ENCODE results near the gene ATG13. TPM values are rescaled to one million over a fixed set of nuclear protein-coding genes. Genes with fewer than 3 reads are reported as not detected.
A peak's percentile ranks its signal among the peaks of the same experiment; 100 is the strongest.
"Not testable (repeated sequence)": the region's sequence is repeated elsewhere in the genome, so short reads cannot be mapped to it uniquely, and the experiment has no call there.

The ATG13 gene
- total and polyA plus RNA-seq, 4 donors = 36.3 to 49.9 (median 41.2) TPM

GRCh38 chr11:46667043-46667481 lies 49.7 kb downstream of the ATG13 start (continued):
- TF ChIP-seq, protein P1, sequence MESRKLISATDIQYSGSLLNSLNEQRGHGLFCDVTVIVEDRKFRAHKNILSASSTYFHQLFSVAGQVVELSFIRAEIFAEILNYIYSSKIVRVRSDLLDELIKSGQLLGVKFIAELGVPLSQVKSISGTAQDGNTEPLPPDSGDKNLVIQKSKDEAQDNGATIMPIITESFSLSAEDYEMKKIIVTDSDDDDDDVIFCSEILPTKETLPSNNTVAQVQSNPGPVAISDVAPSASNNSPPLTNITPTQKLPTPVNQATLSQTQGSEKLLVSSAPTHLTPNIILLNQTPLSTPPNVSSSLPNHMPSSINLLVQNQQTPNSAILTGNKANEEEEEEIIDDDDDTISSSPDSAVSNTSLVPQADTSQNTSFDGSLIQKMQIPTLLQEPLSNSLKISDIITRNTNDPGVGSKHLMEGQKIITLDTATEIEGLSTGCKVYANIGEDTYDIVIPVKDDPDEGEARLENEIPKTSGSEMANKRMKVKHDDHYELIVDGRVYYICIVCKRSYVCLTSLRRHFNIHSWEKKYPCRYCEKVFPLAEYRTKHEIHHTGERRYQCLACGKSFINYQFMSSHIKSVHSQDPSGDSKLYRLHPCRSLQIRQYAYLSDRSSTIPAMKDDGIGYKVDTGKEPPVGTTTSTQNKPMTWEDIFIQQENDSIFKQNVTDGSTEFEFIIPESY (IDR thresholded peaks at IDR 0.05) = no peak
- TF ChIP-seq NR2F2 (IDR thresholded peaks at IDR 0.05) (no peak), FOXA2 (IDR thresholded peaks at IDR 0.05) (no peak), SP1 (IDR thresholded peaks at IDR 0.05) (no peak)

DNA sequence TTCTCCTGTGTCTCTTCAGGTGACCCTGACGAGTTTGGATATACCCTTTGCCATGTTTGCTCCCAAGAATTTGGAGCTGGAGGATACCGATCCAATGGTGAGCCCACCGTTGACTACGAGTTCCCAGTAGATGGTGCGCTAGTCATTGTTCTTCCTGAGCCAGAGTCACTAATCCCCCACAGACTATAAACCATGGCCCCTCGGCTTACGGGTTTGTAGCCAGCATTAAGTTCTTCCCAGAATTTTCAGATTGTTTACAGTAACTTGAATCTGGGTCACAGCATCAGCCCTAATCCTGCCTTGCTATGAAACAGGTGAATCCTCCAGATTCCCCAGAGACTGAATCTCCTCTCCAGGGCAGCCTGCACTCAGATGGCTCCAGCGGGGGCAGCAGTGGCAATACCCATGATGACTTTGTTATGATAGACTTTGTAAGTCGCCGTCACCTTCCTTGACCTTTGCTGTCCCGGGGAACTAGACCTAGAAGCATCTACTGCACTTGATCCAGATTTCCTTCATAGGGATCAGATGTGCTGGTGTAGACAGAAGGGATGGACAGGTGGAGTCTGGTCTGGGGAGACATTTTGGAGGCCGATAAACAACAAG lies 51.2 kb downstream of the ATG13 start:
- Histone ChIP-seq H3K4me3 (ENCODE audit: low read depth in 1 of 3, low read length in 3 of 3) (no peak overlapping the region), H3K9me3 (ENCODE audit: control insufficient read depth in 4 of 4, low read length in 3 of 4) (no peaks in the 10 kb centered on the region), H3K27me3 (ENCODE audit: control insufficient read depth in 4 of 4, insufficient read depth in 4 of 4, low read length in 3 of 4) (no peaks in the 10 kb centered on the region), H3K27ac (ENCODE audit: low read depth in 1 of 2, low read length in 2 of 2) (no peak overlapping the region), H3K36me3 (ENCODE audit: control insufficient read depth in 4 of 4, insufficient read depth in 3 of 4, low read depth in 1 of 4, low read length in 3 of 4) (peaks cover 22 to 80% (median 66%) of the 10 kb centered on the region in 4 donors), H3K4me1 (ENCODE audit: control insufficient read depth in 4 of 4, insufficient read depth in 4 of 4, low read length in 3 of 4) (peaks cover 0 to 5% (median 1%) of the 10 kb centered on the region in 4 donors), H3K9ac (ENCODE audit: low read depth in 1 of 2, low read length in 2 of 2) (no peak overlapping the region)
- WGBS = 94% methylated on average over 12 of the region's 12 CpGs
- TF ChIP-seq CTCF (IDR thresholded peaks at IDR 0.05; ENCODE audit: low read depth, low read length, missing input control) (no peak), SP1 (IDR thresholded peaks at IDR 0.05) (no peak), FOXA2 (IDR thresholded peaks at IDR 0.05) (no peak), RAD21 (IDR thresholded peaks at IDR 0.05) (no peak), EGR1 (IDR thresholded peaks at IDR 0.05; ENCODE audit: low read depth in 2 of 2) (no peak), YY1 (IDR thresholded peaks at IDR 0.05) (no peak), JUND (IDR thresholded peaks at IDR 0.05) (no peak), MAX (IDR thresholded peaks at IDR 0.05) (no peak), NR2F2 (IDR thresholded peaks at IDR 0.05) (no peak), RXRA (IDR thresholded peaks at IDR 0.05) (no peak), TAF1 (conservative IDR thresholded peaks at IDR 0.05) (no peak), HNF4G (IDR thresholded peaks at IDR 0.05) (no peak)
- TF ChIP-seq, protein P2, sequence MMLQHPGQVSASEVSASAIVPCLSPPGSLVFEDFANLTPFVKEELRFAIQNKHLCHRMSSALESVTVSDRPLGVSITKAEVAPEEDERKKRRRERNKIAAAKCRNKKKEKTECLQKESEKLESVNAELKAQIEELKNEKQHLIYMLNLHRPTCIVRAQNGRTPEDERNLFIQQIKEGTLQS (IDR thresholded peaks at IDR 0.05) = no peak
- DNase-seq (ENCODE audit: low spot score) = no peak

GRCh38 chr11:46669711-46670139 lies 52.4 kb downstream of the ATG13 start:
- Histone ChIP-seq H3K4me1 (ENCODE audit: control insufficient read depth in 4 of 4, insufficient read depth in 4 of 4, low read length in 3 of 4) (peaks cover 4 to 17% (median 7%) of the 10 kb centered on the region in 4 donors), H3K27ac (ENCODE audit: low read depth in 1 of 2, low read length in 2 of 2) (no peak overlapping the region), H3K36me3 (ENCODE audit: control insufficient read depth in 4 of 4, insufficient read depth in 3 of 4, low read depth in 1 of 4, low read length in 3 of 4) (peaks cover 21 to 74% (median 56%) of the 10 kb centered on the region in 4 donors), H3K4me3 (ENCODE audit: low read depth in 1 of 3, low read length in 3 of 3) (no peak overlapping the region), H3K27me3 (ENCODE audit: control insufficient read depth in 4 of 4, insufficient read depth in 4 of 4, low read length in 3 of 4) (no peaks in the 10 kb centered on the region), H3K9me3 (ENCODE audit: control insufficient read depth in 4 of 4, low read length in 3 of 4) (no peaks in the 10 kb centered on the region), H3K9ac (ENCODE audit: low read depth in 1 of 2, low read length in 2 of 2) (no peak overlapping the region)
- TF ChIP-seq RAD21 (IDR thresholded peaks at IDR 0.05) (peak; percentile 69 to 80), CTCF (IDR thresholded peaks at IDR 0.05; ENCODE audit: low read depth, low read length, missing input control) (peak; percentile 45), HNF4G (IDR thresholded peaks at IDR 0.05) (no peak)
- WGBS = 73% methylated on average over 3 of the region's 3 CpGs
- no peak for DNase-seq (ENCODE audit: low spot score)

DNA sequence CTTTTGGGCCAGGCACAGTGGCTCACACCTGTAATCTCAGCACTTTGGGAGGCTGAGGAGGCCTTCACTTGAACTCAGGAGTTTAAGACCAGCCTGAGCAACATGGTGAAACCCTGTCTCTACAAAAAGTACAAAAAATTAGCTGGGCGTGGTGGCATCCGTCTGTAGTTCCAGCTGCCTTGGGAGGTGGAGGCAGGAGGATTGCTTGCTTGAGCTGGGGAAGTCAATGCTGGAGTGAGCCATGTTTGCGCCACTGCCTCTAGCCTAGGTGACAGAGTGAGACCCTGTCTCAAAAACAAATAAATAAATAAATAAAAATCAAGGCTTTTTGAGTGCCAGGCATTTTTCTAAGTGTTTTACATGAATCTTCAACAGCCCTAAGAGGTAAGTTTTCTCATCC lies 53.2 kb downstream of the ATG13 start:
- H3K4me3 ChIP-seq (ENCODE audit: low read depth in 1 of 3, low read length in 3 of 3); DNase-seq (ENCODE audit: low spot score); H3K9ac ChIP-seq (ENCODE audit: low read depth in 1 of 2, low read length in 2 of 2); H3K27ac ChIP-seq (ENCODE audit: low read depth in 1 of 2, low read length in 2 of 2); H3K9me3 ChIP-seq (ENCODE audit: control insufficient read depth in 4 of 4, low read length in 3 of 4); H3K27me3 ChIP-seq (ENCODE audit: control insufficient read depth in 4 of 4, insufficient read depth in 4 of 4, low read length in 3 of 4): not testable (repeated sequence)
- H3K36me3 ChIP-seq (ENCODE audit: control insufficient read depth in 4 of 4, insufficient read depth in 3 of 4, low read depth in 1 of 4, low read length in 3 of 4) = peaks cover 19 to 66% (median 52%) of the 10 kb centered on the region in 4 donors
- 92% methylated on average over 3 of the region's 3 CpGs for WGBS
- peaks cover 11 to 23% (median 13%) of the 10 kb centered on the region in 4 donors for H3K4me1 ChIP-seq (ENCODE audit: control insufficient read depth in 4 of 4, insufficient read depth in 4 of 4, low read length in 3 of 4)

All from liver (tissue), 9 donors.